IPS DF 4.7 (cell line): Measurements from ENCODE around the gene HTRA2.
A peak's percentile ranks its signal among the peaks of the same experiment; 100 is the strongest.
"Not testable (repeated sequence)": the region's sequence is repeated elsewhere in the genome, so short reads cannot be mapped to it uniquely, and the experiment has no call there.

Experiments used
- DNase-seq: peaks from one replicate; pipeline ENCODE4 v3.0.0-alpha.2; 2013; ENCODE audit warnings: low spot score; ENCODE audit errors: extremely low read depth

Gene HTRA2

DNA sequence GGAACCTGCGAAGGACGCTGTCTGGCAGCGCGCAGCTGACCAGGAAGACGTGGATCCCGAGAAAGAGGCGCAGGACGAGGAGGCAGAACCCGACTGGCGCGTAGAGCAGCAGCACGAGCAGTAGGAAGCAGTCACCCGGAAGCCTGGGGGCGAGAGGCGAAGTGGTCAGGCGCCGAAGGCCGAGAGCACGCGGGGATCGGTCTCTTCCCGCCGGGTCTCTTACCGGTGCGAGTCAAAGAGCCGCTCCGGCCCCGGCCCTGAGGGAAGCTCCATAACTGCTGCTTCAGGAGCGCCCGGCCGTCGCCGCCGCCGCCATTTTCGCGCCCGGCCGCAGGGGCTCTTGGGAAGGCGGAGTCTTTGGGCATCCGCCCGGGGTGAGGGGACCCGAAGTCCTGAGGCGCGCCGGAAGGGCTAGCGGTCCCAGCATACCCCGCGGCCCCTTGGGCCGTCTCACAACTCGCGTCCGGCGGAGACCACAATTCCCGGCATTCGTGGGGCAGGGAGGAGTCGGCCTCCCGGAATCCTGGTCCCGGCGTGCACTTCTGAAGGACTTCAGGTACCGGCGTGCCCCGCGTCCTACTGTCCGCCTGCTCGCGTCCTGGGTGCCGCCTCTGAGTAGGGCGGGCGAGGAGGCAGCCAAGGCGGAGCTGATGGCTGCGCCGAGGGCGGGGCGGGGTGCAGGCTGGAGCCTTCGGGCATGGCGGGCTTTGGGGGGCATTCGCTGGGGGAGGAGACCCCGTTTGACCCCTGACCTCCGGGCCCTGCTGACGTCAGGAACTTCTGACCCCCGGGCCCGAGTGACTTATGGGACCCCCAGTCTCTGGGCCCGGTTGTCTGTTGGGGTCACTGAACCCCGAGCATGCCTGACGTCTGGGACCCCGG lies at the start of gene HTRA2, which contains the start of gene AUP1:
Gene HTRA2 (plus strand): TSS at position 577 of the 882 bp plus-strand sequence. CDS start 74 bp downstream, at position 651.
Gene AUP1 (minus strand): TSS at position 350 of the 882 bp plus-strand sequence. CDS start 77 bp downstream, at position 273.
- peak; percentile 91 for DNase-seq

DNA sequence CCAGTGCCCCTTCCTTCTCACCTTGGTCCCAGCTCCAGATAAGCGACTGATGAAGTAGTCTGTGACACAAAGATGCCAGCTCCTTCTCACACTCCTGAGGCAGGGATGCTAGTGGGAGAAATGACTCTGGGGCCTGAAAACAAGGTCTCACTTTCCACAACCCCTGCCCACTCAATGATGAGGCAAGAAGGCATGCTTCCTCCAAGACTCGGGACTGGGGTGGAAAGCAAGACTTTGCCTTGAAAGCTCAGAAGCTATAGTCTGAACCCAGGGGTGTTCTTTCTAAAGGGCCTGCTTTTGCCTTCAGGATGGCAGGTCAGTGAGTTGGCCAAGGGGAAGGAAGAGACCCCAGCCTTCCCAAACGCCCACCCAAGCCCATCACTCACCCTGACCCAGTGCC lies 48.3 kb upstream of the HTRA2 start:
- DNase-seq = no peak

DNA sequence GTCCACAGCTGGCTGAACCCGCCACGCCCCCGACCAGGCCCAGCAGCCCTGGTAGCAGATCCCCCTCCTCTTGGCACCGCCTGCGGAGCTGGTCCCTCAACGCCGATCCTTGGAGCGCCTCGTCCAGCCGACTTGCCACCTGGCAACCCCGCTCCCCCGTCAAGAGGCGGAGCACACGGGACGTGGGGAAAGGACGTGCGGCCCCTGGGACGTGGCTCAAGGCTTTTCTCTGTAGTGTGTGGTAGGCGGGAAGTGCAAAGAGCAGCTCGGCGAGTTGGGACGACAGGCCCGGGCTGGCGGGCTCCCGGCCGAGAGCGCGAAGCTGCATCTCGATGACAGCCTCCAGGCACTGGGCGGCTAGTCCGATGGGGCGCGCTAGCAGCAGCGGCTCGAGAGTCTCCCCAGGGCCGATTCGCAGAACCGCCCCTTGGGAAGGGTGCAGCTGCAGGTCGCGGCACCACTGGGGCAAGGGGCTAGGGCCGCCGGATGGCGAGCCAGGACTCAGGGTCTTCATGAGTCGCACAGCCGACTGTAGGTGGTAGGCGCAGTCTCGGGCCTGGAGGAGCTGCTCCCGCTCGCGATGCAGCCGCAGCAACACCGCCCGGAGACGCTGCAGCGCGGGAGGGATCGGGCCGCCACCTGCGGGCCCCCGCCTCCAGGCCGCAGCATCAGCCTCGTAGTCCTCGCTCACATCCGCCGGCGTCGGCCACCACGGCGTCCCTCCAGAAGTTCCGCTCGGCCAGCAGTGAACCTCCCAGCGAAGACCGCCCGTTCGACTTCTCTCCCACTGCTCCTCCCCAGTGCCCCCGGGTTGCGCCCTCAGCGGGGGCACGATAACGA lies 47.6 kb upstream of the HTRA2 start:
- no peak for DNase-seq

DNA sequence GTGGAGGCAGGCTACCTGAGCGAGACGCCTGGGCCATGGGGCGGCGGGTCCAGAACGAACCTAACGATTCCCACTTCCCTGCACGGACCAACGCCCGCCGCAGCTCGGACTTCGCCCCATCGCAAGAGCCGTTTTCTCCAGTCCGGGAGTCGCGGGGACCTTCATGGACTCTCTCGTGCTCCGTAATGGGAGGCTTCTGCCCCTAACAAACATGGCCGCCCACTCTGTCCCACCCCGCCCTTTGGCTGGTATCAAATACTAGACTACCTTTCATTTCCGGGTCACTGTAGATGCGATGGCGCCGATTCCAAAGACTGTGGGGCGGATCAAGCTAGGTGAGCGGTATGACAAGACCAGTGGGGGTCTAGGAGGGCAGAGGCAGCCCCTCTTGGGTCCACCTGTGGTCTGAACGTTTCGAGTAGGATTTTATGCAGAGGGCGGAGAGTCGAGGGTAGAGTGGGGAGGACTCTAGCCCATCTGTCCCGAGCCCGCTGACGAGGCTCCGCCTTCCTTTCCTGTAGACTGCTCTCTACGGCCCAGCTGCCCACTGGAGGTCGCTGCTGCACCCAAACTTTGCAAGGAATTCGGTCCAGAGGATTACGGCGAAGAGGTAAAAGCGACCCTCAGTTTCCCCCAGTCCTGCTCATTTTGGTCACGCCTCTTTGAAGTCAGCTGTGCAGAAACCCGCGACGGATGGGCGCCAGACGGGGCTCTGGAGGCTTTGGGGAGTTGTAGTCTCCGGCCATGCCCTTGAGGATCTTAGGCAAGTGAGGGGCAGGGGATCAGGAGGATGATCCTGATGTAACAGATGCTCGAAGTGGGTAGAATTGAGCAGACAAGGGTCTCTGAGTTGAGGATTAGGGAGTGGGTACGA lies 46.7 kb upstream of the HTRA2 start, which contains the start of the genes CCDC142 and TTC31:
Gene CCDC142 (minus strand): TSS at position 198 of the 874 bp plus-strand sequence. CDS start 161 bp downstream, at position 37.
Gene TTC31 (plus strand): TSS at position 281 of the 874 bp plus-strand sequence. CDS start 15 bp downstream, at position 296.
- DNase-seq = no peak

DNA sequence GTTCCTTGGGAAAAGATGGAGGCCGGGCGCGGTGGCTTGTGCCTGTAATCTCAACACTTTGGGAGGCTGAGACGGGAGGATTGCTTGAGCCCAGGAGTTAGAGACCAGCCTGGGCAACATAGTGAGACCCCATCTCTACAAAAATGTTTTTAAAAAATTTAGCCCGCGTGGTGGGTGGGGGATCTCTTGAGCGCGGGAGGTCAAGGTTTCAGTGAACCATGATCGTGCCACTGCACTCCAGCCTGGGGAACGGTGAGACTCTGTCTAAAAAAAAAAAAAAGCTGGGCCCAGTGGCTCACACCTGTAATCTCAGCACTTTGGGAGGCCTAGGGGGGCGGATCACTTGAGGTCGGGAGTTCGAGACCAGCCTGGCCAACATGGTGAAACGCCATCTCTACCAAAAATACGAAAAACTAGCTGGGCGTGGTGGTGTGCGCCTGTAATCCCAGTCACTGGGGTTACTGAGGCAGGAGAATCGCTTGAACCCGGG lies 46.0 kb upstream of the HTRA2 start:
- not testable (repeated sequence) for DNase-seq

DNA sequence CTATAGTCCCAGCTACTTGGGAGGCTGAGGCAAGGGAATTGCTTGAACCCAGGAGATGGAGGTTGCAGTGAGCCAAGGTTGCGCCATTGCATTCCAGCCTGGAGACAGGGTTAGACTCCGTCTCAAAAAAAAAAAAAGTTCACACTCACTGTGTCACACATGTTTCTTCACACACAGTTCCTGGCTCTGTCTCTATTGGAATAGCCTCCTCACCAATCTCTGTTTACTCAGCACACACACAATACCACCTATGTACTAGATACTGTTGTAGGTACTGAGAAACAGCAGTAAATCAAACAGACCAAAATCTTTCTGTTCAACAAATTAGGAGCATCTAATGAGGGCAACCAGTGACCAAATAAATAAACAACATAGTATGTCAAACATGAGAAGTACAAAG lies 43.6 kb upstream of the HTRA2 start:
- no peak for DNase-seq

DNA sequence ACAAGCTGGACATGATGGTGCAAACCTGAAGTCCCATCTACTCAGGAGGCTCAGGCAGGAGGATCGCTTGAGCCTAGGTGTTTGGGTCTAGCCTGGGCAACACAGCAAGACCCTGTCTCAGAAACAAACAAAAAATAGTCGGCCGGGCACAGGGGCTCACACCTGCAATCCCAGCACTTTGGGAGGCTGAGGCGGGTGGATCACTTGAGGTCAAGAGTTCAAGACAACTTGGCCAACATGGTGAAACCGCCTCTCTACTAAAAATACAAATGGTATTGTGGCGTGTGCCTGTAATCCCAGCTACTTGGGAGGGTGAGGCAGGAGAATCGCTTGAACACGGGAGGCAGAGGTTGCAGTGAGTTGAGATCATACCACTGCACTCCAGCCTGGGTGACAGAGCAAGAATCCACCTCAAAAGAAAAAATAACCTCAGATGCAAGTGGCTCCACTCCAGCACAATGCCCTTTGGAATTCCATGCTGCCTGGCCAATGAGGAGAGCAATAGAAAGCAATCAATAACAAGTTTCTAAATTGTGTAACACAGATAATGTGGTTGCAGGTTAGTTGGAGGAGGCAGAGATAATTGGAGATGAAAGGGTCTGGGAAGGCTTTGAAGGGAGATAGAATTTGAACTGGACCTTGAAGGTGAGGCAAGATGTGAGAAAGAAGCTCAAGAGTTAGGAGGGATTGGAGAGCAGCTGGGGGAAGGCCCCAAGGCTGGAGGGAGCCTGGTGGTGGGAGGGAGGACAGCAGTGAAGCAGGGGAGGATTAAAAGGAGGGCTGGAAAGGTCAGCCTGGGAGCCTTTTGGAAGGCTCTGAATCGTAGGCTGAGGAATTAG lies 40.9 kb upstream of the HTRA2 start:
- no peak for DNase-seq

DNA sequence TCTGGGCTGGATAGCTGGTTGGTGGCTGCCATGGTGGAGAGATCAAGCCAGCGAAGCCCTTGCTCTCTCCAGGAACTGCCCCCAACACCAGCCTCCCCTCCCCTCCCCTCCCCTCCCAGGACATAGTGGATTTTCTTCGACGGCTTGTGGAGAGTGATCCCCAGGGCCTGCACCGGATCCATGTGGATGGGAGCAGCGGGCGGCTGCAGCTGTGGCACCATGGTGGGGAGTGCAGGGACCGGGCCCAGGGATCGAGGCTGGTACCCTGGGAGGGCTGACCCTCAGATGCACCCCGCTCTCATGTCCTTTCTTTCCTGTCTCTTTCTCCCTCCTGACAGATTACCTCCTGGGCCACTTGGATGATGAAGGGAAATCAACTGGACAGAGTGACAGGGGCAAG lies 39.8 kb upstream of the HTRA2 start:
- no peak for DNase-seq

DNA sequence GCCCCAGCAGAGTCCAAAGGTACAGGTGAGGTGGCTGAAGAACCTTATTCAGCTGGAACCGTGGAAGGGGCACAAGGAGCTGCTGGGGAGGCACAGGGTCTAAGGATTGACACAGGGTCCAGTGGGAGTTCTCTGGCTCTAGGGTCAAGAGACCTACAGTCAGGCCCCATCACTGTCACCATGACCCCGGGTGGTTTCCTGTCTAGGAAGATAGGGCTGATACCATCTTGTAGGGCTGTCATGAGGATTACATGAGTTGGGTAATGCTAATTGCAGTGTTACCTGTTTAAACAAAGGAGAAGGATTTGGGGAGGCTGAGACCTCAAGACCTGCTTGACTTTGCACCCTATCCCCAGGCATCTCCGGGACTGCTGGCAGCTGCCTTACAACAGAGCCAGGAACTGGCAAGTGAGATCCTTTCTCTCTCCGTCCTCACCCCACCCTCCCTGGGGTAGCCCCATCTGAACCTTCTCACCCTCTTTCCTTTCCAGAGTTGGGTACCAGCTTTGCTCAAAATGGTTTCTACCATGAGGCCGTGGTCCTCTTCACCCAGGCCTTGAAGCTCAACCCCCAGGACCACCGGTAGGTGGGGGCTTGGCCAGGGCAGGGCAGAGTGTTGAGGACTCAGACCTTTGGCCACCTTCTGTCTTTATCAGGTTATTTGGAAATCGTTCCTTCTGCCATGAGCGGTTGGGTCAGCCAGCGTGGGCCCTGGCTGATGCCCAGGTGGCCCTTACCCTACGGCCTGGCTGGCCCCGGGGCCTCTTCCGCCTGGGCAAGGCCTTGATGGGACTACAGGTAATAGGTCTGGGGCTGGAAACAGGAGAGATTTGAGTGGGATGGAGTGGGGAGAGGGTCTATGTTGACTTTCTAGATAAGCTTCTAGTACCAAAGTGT lies 37.8 kb upstream of the HTRA2 start:
- DNase-seq = no peak

DNA sequence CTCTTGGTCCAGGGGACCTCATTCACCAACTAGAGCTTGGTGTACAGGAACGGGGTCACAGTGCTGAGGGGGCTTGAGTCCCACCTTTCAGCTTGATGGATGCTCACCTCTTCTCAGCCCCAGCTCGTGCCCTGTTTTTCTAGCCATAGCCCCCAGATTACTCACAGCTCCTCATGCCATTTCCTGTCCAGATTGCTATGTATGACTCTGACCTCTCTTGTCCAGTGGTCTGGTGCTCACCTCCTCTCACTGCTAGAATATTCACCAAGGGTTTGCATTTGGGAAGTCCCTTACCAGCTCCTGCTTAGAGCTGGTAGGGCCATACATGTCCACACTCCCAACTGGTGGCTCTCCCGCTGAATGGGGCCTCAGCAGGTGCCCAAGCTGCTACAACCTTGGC lies 36.2 kb upstream of the HTRA2 start:
- DNase-seq = no peak

DNA sequence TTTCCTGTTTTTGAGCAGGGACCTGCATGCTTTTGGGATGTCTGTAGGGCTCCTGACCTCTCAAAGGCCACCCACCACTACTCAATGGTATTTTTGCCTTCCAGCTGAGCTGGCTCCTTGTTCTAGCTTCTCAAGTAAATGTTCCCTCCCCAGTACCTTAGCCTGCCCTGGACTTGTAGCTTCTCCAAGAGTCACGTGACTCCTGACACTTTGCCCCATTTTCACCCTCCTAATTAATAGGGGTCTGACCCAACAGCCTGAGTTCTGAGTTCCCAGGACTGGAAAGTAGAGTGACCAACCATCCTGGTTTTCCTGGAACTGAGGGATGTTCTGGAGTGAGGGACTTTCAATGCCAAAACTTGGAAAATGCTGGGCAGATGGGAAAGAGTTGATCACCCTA lies 34.3 kb upstream of the HTRA2 start:
- no peak for DNase-seq

DNA sequence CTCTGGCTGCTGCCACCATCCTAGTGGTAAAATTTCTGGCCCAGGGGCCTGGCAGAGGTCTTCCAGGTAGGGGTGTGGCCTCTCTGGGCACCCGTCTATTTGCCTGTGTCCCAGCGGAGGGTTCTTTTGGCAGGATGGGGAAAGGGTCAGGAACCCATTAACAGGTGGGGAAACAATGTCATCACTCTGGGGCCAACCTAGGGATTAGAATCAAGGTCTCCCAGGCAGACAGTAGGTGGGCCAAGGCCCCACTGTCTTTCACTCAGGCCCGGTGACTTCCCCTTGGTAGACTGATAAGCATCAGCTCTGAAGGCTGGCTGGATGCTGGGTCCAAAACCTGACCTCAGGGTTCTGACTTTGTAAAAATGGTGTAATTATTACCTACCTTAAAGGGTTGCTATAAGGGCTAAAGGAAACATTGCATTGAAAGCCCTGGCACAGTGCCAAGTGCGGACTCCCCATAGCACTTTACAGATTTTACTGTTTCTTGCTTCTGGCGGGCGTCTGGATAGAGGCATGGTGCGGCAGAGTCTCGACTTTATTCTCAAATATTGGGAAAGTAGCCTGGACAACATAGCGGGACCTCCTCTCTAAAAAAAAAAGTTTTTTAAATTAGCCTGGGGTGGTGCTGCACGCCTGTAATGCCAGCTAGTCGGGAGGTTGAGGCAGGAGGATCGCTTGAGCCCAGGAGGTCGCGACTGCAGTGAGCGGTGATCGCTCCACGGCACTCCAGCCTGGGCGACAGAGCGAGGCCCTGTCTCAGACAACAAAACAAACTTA lies 32.5 kb upstream of the HTRA2 start:
- DNase-seq = no peak

DNA sequence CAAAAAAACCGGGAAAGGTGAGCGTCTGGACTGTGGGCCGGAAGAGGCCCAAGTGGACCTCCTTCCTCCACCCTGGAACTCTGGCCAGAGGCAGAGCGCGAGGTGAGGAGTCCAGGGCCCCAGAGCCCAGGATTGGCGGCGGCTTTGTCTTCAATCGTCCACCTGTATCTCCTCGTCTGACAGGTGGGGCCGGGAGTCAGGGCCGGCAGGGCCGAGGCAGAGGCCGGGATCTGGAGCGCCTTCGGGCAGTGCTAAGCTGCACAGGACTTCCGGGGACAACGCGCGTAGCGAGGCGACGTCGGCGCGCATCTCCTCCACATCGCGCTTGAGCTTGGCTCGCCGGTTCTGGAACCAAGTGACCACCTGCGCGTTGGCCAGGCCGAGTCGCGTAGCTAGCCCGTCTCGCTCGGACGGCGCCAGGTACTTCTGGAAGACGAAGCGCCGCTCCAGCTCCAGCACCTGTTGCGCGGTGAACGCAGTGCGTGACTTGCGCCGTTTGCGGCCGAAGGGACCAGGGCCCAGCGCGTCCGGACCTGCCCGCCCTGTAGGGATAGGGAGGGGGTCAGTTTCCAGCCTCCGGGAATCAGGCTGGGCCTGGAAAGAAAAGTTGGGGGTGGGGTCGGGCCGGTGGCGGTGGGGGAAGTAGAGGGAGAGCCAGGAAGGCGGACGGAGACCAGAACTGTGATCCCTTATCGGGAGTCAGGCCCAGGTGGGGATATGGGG lies 31.8 kb upstream of the HTRA2 start:
- DNase-seq = no peak

DNA sequence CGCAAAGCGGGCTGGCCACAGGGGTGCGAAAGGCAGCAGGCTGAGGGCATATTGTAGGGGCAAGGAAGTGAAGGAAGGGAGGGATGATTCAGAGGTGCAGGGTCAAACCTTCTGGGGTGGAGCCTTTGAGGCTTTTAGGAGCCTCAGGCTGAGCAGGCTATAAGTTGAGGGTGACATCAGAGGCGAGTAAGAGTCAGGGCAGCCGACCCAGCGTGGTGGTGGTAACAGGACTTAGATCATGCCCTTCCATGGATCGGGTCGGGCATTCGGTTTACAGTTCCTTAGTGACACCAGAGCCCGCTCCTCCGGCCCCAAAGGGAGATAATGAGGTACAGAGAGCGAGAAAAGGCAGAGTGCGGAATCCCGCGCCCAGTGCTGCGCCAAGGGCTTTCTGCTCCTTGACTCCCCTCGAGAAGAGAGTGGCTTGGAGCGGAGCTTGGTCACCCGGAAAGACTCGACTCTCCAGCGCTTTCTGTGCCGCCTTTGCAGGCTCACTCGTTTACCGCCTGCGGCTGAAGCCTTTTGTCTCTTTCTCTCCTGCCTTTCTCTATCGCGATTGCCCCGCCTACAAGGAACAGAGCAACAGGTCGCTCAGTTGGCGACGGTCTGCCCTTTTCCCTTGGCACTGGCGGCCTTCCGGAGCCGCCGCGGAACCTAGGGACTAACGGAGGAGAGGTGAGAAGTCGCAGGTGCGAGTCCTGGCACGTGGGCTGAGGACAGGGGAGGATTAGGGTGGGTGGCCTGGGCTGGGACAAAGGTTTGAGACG lies 31.1 kb upstream of the HTRA2 start:
- DNase-seq = no peak

DNA sequence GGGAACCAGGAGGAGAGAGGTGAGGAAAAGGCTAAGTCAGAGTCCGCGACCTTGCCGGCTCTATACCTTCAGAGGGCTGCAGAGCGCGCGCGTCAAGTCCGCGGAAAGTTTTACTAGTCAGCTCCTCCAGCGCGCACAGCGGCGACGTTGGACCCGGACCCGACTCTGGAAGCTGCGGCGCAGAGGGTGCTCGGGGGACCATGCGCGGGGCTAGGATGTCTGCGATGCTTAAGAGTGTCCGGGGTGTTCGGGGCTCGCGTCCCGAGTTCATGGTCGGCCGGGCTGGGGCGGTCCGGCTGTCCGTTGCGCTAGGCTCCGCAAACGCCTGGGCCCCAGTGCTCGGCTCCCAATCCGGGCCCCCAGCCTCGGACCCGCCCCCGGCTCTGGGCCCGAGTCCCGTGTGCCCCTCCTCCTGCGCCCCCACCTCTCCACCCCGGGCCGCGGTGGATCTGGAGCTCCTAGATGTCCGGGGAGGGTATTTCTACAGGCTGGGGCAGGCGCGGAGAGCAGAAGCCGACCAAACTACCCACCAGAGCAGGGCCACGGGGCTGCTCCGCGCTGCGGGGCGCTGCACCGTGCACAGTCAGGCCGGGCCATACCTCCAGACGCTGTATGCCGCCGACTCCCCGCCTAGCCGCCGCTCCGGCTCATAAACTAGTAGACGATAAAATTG lies 30.3 kb upstream of the HTRA2 start, which contains the start of gene LBX2:
Gene LBX2 (minus strand): TSS at position 337 of the 673 bp plus-strand sequence. CDS start 66 bp downstream, at position 271.
- no peak for DNase-seq
